Right lobe of liver (tissue), 4 donors: ENCODE results near the gene C1QTNF6.

ENCODE experiments used
- POLR2A ChIP-seq: fragments of 450-650 bp; IDR thresholded peaks from one replicate; pipeline ENCODE4 v1.6.1; 2017; ENCODE audit warnings: antibody characterized with exemption, mild to moderate bottlenecking
- TF ChIP-seq, protein P1 (sequence below), 4 donors: fragments of 200-600 bp in 3 of 4; fragments of 450-650 bp in 1 of 4; IDR thresholded peaks; one replicate each; pipeline versions ENCODE4 v1.5.1 to v1.8.0; 2016 to 2022; ENCODE audit warnings: antibody characterized with exemption in 4 of 4, mild to moderate bottlenecking in 2 of 4
- donor health status: DM: no; HTN: no; CAD: no.
- donor health status: DM: no; HTN: no; CAD: no.
- donor health status: DM: no; HTN: yes; CAD: no.

DNA sequence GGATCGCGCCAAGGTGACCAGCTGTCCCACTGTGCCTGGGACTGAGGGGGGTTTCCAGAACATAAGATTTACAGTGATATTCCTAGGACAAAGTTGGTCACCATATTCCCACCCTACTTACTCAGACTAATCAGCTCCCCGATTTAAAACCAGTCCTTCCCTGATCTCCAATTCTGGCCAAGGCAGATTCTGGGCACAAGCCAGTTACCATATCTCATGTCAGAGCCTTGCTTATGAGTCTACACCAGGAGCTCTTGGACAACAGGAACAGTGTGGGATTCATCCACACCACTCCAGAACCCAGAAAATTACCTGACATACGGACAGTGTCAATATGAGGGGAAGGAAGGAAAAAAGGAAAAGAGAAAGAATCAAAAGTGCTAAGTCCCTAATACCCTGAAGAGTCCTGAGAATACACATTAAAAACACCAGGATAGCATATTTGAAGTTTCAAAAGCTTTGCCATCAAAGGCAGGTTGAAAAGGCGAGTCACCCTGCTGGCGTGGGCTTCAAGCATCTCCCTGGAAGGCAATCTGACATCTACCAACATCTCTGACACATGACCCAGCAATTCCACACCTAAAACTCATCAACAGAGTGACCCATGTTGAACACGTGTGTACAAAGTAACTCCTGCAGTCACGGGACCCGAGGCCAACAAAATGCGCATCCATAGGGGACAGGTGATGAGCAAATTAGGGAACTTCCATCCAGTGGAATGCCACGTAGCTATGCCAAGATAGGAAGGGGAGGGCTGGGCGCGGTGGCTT, 30.3 kb downstream of the C1QTNF6 start:
- TF ChIP-seq, protein P1, sequence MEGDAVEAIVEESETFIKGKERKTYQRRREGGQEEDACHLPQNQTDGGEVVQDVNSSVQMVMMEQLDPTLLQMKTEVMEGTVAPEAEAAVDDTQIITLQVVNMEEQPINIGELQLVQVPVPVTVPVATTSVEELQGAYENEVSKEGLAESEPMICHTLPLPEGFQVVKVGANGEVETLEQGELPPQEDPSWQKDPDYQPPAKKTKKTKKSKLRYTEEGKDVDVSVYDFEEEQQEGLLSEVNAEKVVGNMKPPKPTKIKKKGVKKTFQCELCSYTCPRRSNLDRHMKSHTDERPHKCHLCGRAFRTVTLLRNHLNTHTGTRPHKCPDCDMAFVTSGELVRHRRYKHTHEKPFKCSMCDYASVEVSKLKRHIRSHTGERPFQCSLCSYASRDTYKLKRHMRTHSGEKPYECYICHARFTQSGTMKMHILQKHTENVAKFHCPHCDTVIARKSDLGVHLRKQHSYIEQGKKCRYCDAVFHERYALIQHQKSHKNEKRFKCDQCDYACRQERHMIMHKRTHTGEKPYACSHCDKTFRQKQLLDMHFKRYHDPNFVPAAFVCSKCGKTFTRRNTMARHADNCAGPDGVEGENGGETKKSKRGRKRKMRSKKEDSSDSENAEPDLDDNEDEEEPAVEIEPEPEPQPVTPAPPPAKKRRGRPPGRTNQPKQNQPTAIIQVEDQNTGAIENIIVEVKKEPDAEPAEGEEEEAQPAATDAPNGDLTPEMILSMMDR (IDR thresholded peaks at IDR 0.05) = no peak
- TF ChIP-seq POLR2A = no peak
